Measurements from ENCODE around the gene RNF224. TPM values are rescaled to one million over a fixed set of nuclear protein-coding genes. Genes with fewer than 3 reads are reported as not detected.

Gene RNF224
- total and polyA plus RNA-seq, 2 experiments from 2014 or later = 0.63 TPM; not detected in 1

- TF ChIP-seq ZNF331 (CRISPR knock-in tag; IDR thresholded peaks at IDR 0.05; ENCODE audit: low read depth) (no peak), ZNF114 (CRISPR knock-in tag; IDR thresholded peaks at IDR 0.05) (no peak), CREB1 (CRISPR knock-in tag; IDR thresholded peaks at IDR 0.05; ENCODE audit: low read depth) (no peak), ZNF462 (CRISPR knock-in tag; IDR thresholded peaks at IDR 0.05) (no peak), NANOG (IDR thresholded peaks at IDR 0.05; ENCODE audit: borderline replicate concordance) (no peak), EZH2 (IDR thresholded peaks at IDR 0.05; ENCODE audit: low read depth, unreplicated experiment) (no peak)
These were observed 22.6 kb upstream of the RNF224 start (continued) for GRCh38 chr9:137204731-137205125.

- Mint-ChIP-seq H3K9me3 (no peaks in the 10 kb centered on the region), H3K27ac (peak within 1 kb of the TSS; percentile 93), H3K4me3 (peak within 1 kb of the TSS; percentile 97), H3K4me1 (peaks cover 30% of the 10 kb centered on the region), H3K36me3 (ENCODE audit: low read depth) (peaks cover 28% of the 10 kb centered on the region), H3K27me3 (ENCODE audit: insufficient read depth, low read depth, poor library complexity) (peaks cover 24% of the 10 kb centered on the region)
- peaks cover 24% of the 10 kb centered on the region for H3K4me1 ChIP-seq (ENCODE audit: insufficient read depth)
- peak within 1 kb of the TSS; percentile 80; the same call in 1 of the 2 replicates for H3K27ac ChIP-seq (ENCODE audit: low read depth)
- H3F3A ChIP-seq (replicated peaks; ENCODE audit: low read depth) = peaks cover 21% of the 10 kb centered on the region; the same call in 1 of the 2 replicates
- peaks cover 14% of the 10 kb centered on the region for H4K20me1 ChIP-seq (replicated peaks; ENCODE audit: insufficient read depth)
- peak within 1 kb of the TSS; percentile 97; the same call in 1 of the 2 replicates for H2AFZ ChIP-seq
- ATAC-seq (peak; percentile 46), DNase-seq (ENCODE audit: low spot score) (peak; percentile 97)
- no peaks in the 10 kb centered on the region for H3K27me3 ChIP-seq (ENCODE audit: insufficient read depth)
- H3K79me2 ChIP-seq (replicated peaks; ENCODE audit: insufficient read depth) = peaks cover 42% of the 10 kb centered on the region
- H3K9me2 ChIP-seq (ENCODE audit: insufficient read depth) = no peaks in the 10 kb centered on the region
- peak within 1 kb of the TSS; percentile 98 for H3K4me3 ChIP-seq
- TF ChIP-seq POLR2AphosphoS5 (IDR thresholded peaks at IDR 0.05; ENCODE audit: low read depth) (peak; percentile 86), CREB1 (CRISPR knock-in tag; IDR thresholded peaks at IDR 0.05; ENCODE audit: low read depth) (peak; percentile 98), EZH2 (IDR thresholded peaks at IDR 0.05; ENCODE audit: low read depth, unreplicated experiment) (no peak), ETS1 (IDR thresholded peaks at IDR 0.05) (peak; percentile 82)
- peak within 1 kb of the TSS; percentile 98 for H3K4me2 ChIP-seq
- no peaks in the 10 kb centered on the region for H3K36me3 ChIP-seq (ENCODE audit: insufficient read depth)
These were observed 21.9 kb upstream of the RNF224 start, which contains the start of the genes NDOR1 and TMEM203 for GRCh38 chr9:137205126-137206069. Gene NDOR1, plus strand, starts transcription at chr9:137205700. Its CDS starts 78 bp downstream, at chr9:137205778. Gene TMEM203, minus strand, starts transcription at chr9:137205648. Its CDS starts 234 bp downstream, at chr9:137205414.
